GM12878 (cell line): ENCODE data around the gene KIRREL2. TPM values are rescaled to one million over a fixed set of nuclear protein-coding genes. Genes with fewer than 3 reads are reported as not detected.

Experiments
- ATAC-seq: fragments of 200-7000 bp; cut with Tn5 transposase; 3 replicates; pipeline ENCODE4 v1.9.1; 2020; ENCODE audit warnings: mild to moderate bottlenecking, moderate library complexity
- BruUV-seq: library from RNA; stranded (reverse); fragments of 400-500 nt; replicated peaks from 2 replicates; lab custom pipeline; 2021; lab: Mats Ljungman, UMichigan
- CTCF ChIA-PET: fragments of 300-600 bp; sonication (Branson Sonifier 250); formaldehyde crosslinking; extraction: SDS; loops from one replicate; lab custom pipeline; 2021; ENCODE audit warnings: inconsistent platforms; lab: Yijun Ruan, JAX
- POLR2A ChIA-PET: fragments of 350-600 bp; formaldehyde crosslinking; extraction: SDS; loops from one replicate; lab custom pipeline; 2021; ENCODE audit warnings: inconsistent platforms; lab: Charles Lee
- RAD21 ChIA-PET: fragments of 300-600 bp; sonication (Branson Sonifier 250); formaldehyde crosslinking; loops from one replicate; lab custom pipeline; 2023; ENCODE audit warnings: antibody characterized with exemption; ENCODE audit not compliant: unreplicated experiment; lab: Charles Lee
- SMC1A ChIA-PET: fragments of 300-600 bp; sonication (Branson Sonifier 250); formaldehyde crosslinking; loops from one replicate; lab custom pipeline; 2023; ENCODE audit not compliant: unreplicated experiment, uncharacterized antibody; lab: Charles Lee
- DNase-seq: peaks from one replicate; pipeline ENCODE4 v3.0.0-alpha.2; 2011; ENCODE audit warnings: low read depth, low spot score
- FAIRE-seq: peaks from 3 replicates; lab custom pipeline; 2011; peaks lifted over from hg19 to GRCh38; lab: Jason Lieb, UNC
- H2AFZ ChIP-seq: 2 replicates; pipeline ENCODE4 v1.6.0; 2011; ENCODE audit warnings: low read depth, low read length, control low read depth; ENCODE audit not compliant: control insufficient read depth
- H3K27ac ChIP-seq: 2 replicates; pipeline ENCODE4 v1.5.1; 2011; ENCODE audit warnings: control low read depth; ENCODE audit not compliant: control insufficient read depth, insufficient read depth
- H3K27me3 ChIP-seq, 2 experiments: replicated peaks in 1 of 2; 2 replicates each; pipeline versions ENCODE4 v1.6.0 to v1.6.1; 2011; ENCODE audit warnings: low read length in 1 of 2; ENCODE audit not compliant: control insufficient read depth in 2 of 2, insufficient read depth in 2 of 2
- H3K36me3 ChIP-seq, 2 experiments: 2 replicates each; pipeline ENCODE4 v1.5.1; 2011; ENCODE audit warnings: low read length in 1 of 2; ENCODE audit not compliant: control insufficient read depth in 2 of 2, insufficient read depth in 2 of 2
- H3K4me1 ChIP-seq: 2 replicates; pipeline ENCODE4 v1.6.1; 2011; ENCODE audit warnings: mild to moderate bottlenecking, low read length, moderate library complexity, mixed read lengths; ENCODE audit not compliant: control insufficient read depth, insufficient read depth
- H3K4me2 ChIP-seq: 2 replicates; pipeline ENCODE4 v1.6.0; 2011; ENCODE audit warnings: control low read depth; ENCODE audit not compliant: control insufficient read depth, insufficient read depth
- H3K4me3 ChIP-seq: fragments of 200-600 bp; sonication (generic); 2 replicates; pipeline ENCODE4 v1.5.1; 2016
- H3K79me2 ChIP-seq: 2 replicates; pipeline ENCODE4 v1.6.0; 2011; ENCODE audit warnings: low read length; ENCODE audit not compliant: control insufficient read depth, insufficient read depth
- H3K9ac ChIP-seq: 2 replicates; pipeline ENCODE4 v1.8.0; 2011; ENCODE audit warnings: low read length, control low read depth, mixed read lengths; ENCODE audit not compliant: control insufficient read depth, insufficient read depth
- H3K9me3 ChIP-seq: replicated peaks from 3 replicates; pipeline ENCODE4 v1.5.1; 2011; ENCODE audit warnings: mild to moderate bottlenecking, low read length; ENCODE audit not compliant: control insufficient read depth, insufficient read depth
- H4K20me1 ChIP-seq: 2 replicates; pipeline ENCODE4 v1.6.0; 2011; ENCODE audit not compliant: control insufficient read depth, insufficient read depth
- DPF2 ChIP-seq: fragments of 450-650 bp; IDR thresholded peaks from 2 replicates; pipeline ENCODE4 v1.6.1; 2017; ENCODE audit warnings: mild to moderate bottlenecking
- EZH2 ChIP-seq: IDR thresholded peaks from 2 replicates; pipeline ENCODE4 v1.6.1; 2012; ENCODE audit warnings: low read depth, mild to moderate bottlenecking, control low read depth, inconsistent platforms, low read length, borderline replicate concordance; ENCODE audit not compliant: control insufficient read depth
- RUNX3 ChIP-seq: IDR thresholded peaks from 2 replicates; pipeline ENCODE4 v1.6.1; 2012; ENCODE audit warnings: low read length, inconsistent platforms
- SPI1 ChIP-seq: IDR thresholded peaks from 2 replicates; pipeline ENCODE4 v1.6.1; 2011; ENCODE audit warnings: low read depth, mild to moderate bottlenecking, low read length, moderate library complexity, borderline replicate concordance; ENCODE audit not compliant: insufficient read depth
- SRF ChIP-seq, 2 experiments: IDR thresholded peaks; 2 replicates each; pipeline ENCODE4 v1.6.1; 2011; ENCODE audit warnings: low read depth in 2 of 2, low read length in 2 of 2, mild to moderate bottlenecking in 1 of 2, moderate library complexity in 1 of 2
- SUPT20H ChIP-seq: IDR thresholded peaks from 2 replicates; pipeline ENCODE4 v1.6.1; 2011; ENCODE audit warnings: low read depth, mild to moderate bottlenecking, low read length, moderate library complexity, borderline replicate concordance; ENCODE audit not compliant: control insufficient read depth
- ZNF24 ChIP-seq: fragments of 450-650 bp; IDR thresholded peaks from 2 replicates; pipeline ENCODE4 v1.6.1; 2017; ENCODE audit warnings: antibody characterized with exemption, mild to moderate bottlenecking
- WGBS: methylation state at CpG from one replicate; pipeline ENCODE4 v1.1.6; 2016; ENCODE audit warnings: low lambda C conversion rate; ENCODE audit not compliant: insufficient replicate concordance, insufficient coverage; ENCODE audit errors: missing lambda C conversion rate; 5-methylcytosine and 5-hydroxymethylcytosine counted together
- in situ Hi-C: fragments of 300-500 bp; cut with MboI; formaldehyde crosslinking; loops from 9 replicates; pipeline ENCODE4 v1.14.3; 2018; ENCODE audit warnings: mixed read lengths
- intact Hi-C: fragments of 100-400 bp; cut with micrococcal nuclease; formaldehyde crosslinking; loops from one replicate; pipeline ENCODE4 v1.14.2; 2022; ENCODE audit not compliant: unreplicated experiment
- polyA plus RNA-seq, 11 experiments: library from polyadenylated mRNA; depleted of rRNA in 4 of 11; unstranded in 6 of 11; stranded (reverse) in 5 of 11; fragments of >200 nt; fragmentation: Nextera tagmentation in 4 of 11; fragmentation: Illumina TruSeq in 1 of 11; extraction: Ambion mirVana in 4 of 11; extraction: Trizol in 1 of 11; gene quantifications; 1 replicate in 1 of 11; 2 replicates in 10 of 11; pipeline versions ENCODE4 v1.2.1 to v1.2.3, GENCODE V29; 2011 to 2016; ENCODE audit warnings: inconsistent platforms in 2 of 11, missing spikeins in 2 of 11, low read depth in 1 of 11
- total RNA-seq, 4 experiments: library from RNA; depleted of rRNA in 3 of 4; stranded (reverse); fragments of >200 nt in 3 of 4; fragmentation: Illumina TruSeq in 1 of 4; extraction: Trizol in 1 of 4; gene quantifications; 2 replicates each; pipeline versions ENCODE4 v1.2.1 to v1.2.3, GENCODE V29; 2013 to 2021
- TF ChIP-seq, protein P1 (sequence below): fragments of 450-650 bp; IDR thresholded peaks from 2 replicates; pipeline ENCODE4 v1.6.1; 2016; ENCODE audit warnings: mild to moderate bottlenecking
- TF ChIP-seq, protein P2 (sequence below): IDR thresholded peaks from 2 replicates; pipeline ENCODE4 v1.6.1; 2011; ENCODE audit warnings: borderline replicate concordance, low read depth, mild to moderate bottlenecking, moderate library complexity, low read length; ENCODE audit not compliant: insufficient read depth, poor library complexity, severe bottlenecking
- TF ChIP-seq, protein P3 (sequence below): fragments of 150-350 bp; IDR thresholded peaks from 2 replicates; pipeline ENCODE4 v1.6.1; 2016; ENCODE audit warnings: low read depth, low read length

The KIRREL2 gene
- total and polyA plus RNA-seq, 10 of the 15 experiments (the other 5 are each of a cell fraction or from before 2014, with no cell fraction given): 0.03 to 0.06 TPM; not detected in 8

DNA sequence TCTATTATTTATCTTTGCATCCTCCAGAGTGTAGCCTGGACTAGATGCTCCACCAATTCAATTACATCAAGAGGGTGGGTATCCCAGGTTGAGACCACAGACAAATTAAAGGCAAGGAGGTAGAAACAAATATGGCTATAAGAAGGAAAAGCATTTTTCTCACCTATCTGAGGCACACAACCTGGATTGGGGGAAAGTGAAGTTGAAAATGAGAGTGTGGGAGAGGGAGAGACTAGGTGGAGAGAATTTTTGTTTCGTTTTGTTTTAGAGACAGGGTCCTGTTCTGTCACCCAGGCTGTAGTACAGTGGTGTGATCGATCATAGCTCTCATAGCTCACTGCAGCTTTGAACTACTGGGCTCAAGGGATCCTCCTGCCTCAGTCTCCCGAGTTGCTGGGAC, 38.3 kb upstream of the KIRREL2 start:
- no peak overlapping the region for H3K27ac ChIP-seq
- H3K27me3 ChIP-seq: 0 out of 4 replicates have a peak, but pooled peaks cover 0 to 3% of the 10 kb centered on the region in 2 experiments
- in situ Hi-C loops (no loop called here), intact Hi-C loops (loop anchor here (2.0 kb wide), 1 partner anchor 124 kb away; no protein-coding TSS in a partner anchor)
- no peak for FAIRE-seq
- no peak overlapping the region for H3K4me3 ChIP-seq
- no TSS peak for BruUV-seq
- 0% methylated on average over 3 of the region's 3 CpGs for WGBS
- ChIA-PET POLR2A (interaction anchor here (1.4 kb wide), 1 partner anchor 8 kb away, joined by 5 read pairs; no protein-coding TSS in a partner anchor), SMC1A (no interaction called here), RAD21 (interaction anchor here (2.0 kb wide), 1 partner anchor 126 kb away, joined by 6 read pairs; no protein-coding TSS in a partner anchor), CTCF (no interaction called here)
- no peak for DNase-seq
- H3K36me3 ChIP-seq: no peaks in the 10 kb centered on the region
- no peak for TF ChIP-seq SUPT20H
- H3K79me2 ChIP-seq: no peaks in the 10 kb centered on the region
- H4K20me1 ChIP-seq: no peaks in the 10 kb centered on the region
- H3K4me2 ChIP-seq: no peak overlapping the region
- no peak for ATAC-seq
- no peak overlapping the region for H3K9ac ChIP-seq
- H3K9me3 ChIP-seq: no peaks in the 10 kb centered on the region
- H3K4me1 ChIP-seq: no peaks in the 10 kb centered on the region
- no peak overlapping the region for H2AFZ ChIP-seq

DNA sequence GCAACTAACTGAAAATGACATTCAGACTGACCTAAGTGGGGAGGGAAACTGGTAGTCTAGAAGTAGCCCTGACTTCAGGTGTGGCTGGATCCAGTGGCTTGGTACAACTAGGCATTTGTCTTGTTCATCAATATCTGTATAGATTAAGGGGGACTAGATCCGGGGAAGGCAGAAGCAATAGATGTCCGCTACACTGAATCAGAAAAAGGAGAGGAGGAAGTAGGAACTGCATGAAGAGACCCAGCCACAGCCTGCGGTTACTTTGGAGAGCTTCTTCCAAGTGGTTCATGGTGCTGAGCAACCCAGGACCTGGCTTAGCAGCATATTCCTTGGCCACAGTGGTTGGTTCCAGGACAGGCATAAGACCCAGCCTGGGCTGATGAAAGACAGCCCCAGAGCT, 34.1 kb upstream of the KIRREL2 start:
- SMC1A ChIA-PET: no interaction called here
- Histone ChIP-seq H3K9ac (no peak overlapping the region), H3K9me3 (no peaks in the 10 kb centered on the region), H3K27ac (no peak overlapping the region), H3K4me3 (no peak overlapping the region), H3K79me2 (no peaks in the 10 kb centered on the region), H3K27me3 (0 out of 4 replicates have a peak, but pooled peaks cover 0 to 3% of the 10 kb centered on the region in 2 experiments), H2AFZ (no peak overlapping the region), H3K36me3 (no peaks in the 10 kb centered on the region), H3K4me1 (no peaks in the 10 kb centered on the region), H3K4me2 (no peak overlapping the region), H4K20me1 (no peaks in the 10 kb centered on the region)
- no TSS peak for BruUV-seq
- intact Hi-C loops (no loop called here), in situ Hi-C loops (no loop called here)
- 81% methylated on average over 3 of the region's 3 CpGs for WGBS
- FAIRE-seq (no peak), ATAC-seq (peak; percentile 63), DNase-seq (no peak)
- RAD21 ChIA-PET: no interaction called here
- POLR2A ChIA-PET: no interaction called here
- CTCF ChIA-PET: no interaction called here
- TF ChIP-seq RUNX3 (no peak), ZNF24 (no peak), SPI1 (peak; percentile 35; the same call in 1 of the 2 replicates), EZH2 (no peak), DPF2 (no peak), SRF (IDR thresholded peaks at IDR 0.05; ENCODE audit: low read depth in 2 of 2, low read length in 2 of 2) (peak in 1 of 2 experiments; percentile 84; a peak in 2 of 4 replicates)
- TF ChIP-seq, protein P1, sequence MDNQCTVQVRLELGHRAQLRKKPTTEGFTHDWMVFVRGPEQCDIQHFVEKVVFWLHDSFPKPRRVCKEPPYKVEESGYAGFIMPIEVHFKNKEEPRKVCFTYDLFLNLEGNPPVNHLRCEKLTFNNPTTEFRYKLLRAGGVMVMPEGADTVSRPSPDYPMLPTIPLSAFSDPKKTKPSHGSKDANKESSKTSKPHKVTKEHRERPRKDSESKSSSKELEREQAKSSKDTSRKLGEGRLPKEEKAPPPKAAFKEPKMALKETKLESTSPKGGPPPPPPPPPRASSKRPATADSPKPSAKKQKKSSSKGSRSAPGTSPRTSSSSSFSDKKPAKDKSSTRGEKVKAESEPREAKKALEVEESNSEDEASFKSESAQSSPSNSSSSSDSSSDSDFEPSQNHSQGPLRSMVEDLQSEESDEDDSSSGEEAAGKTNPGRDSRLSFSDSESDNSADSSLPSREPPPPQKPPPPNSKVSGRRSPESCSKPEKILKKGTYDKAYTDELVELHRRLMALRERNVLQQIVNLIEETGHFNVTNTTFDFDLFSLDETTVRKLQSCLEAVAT: peak; percentile 99
- TF ChIP-seq, protein P2, sequence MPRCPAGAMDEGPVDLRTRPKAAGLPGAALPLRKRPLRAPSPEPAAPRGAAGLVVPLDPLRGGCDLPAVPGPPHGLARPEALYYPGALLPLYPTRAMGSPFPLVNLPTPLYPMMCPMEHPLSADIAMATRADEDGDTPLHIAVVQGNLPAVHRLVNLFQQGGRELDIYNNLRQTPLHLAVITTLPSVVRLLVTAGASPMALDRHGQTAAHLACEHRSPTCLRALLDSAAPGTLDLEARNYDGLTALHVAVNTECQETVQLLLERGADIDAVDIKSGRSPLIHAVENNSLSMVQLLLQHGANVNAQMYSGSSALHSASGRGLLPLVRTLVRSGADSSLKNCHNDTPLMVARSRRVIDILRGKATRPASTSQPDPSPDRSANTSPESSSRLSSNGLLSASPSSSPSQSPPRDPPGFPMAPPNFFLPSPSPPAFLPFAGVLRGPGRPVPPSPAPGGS: no peak
- TF ChIP-seq, protein P3, sequence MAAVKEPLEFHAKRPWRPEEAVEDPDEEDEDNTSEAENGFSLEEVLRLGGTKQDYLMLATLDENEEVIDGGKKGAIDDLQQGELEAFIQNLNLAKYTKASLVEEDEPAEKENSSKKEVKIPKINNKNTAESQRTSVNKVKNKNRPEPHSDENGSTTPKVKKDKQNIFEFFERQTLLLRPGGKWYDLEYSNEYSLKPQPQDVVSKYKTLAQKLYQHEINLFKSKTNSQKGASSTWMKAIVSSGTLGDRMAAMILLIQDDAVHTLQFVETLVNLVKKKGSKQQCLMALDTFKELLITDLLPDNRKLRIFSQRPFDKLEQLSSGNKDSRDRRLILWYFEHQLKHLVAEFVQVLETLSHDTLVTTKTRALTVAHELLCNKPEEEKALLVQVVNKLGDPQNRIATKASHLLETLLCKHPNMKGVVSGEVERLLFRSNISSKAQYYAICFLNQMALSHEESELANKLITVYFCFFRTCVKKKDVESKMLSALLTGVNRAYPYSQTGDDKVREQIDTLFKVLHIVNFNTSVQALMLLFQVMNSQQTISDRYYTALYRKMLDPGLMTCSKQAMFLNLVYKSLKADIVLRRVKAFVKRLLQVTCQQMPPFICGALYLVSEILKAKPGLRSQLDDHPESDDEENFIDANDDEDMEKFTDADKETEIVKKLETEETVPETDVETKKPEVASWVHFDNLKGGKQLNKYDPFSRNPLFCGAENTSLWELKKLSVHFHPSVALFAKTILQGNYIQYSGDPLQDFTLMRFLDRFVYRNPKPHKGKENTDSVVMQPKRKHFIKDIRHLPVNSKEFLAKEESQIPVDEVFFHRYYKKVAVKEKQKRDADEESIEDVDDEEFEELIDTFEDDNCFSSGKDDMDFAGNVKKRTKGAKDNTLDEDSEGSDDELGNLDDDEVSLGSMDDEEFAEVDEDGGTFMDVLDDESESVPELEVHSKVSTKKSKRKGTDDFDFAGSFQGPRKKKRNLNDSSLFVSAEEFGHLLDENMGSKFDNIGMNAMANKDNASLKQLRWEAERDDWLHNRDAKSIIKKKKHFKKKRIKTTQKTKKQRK: no peak
